HepG2 (cell line): ENCODE data around the gene CTDSP1. TPM values are rescaled to one million over a fixed set of nuclear protein-coding genes. Genes with fewer than 3 reads are reported as not detected.

Experiments
- BHLHE40 ChIP-seq: IDR thresholded peaks from 2 replicates; pipeline ENCODE4 v1.6.1; 2011; ENCODE audit warnings: low read length, improper control_type of control experiment
- CTCF ChIP-seq: sonication (generic); formaldehyde crosslinking; IDR thresholded peaks from 2 replicates; pipeline ENCODE4 v1.5.0; 2020; ENCODE audit warnings: mild to moderate bottlenecking, missing genetic modification reagents, moderate library complexity
- FIP1L1 ChIP-seq: fragments of 200-400 bp; formaldehyde crosslinking; IDR thresholded peaks from 2 replicates; pipeline ENCODE4 v1.6.1; 2018; ENCODE audit warnings: low read depth, mild to moderate bottlenecking, low read length, moderate library complexity, borderline replicate concordance; ENCODE audit not compliant: insufficient read depth
- GMEB1 ChIP-seq: sonication (generic); formaldehyde crosslinking; IDR thresholded peaks from 2 replicates; pipeline ENCODE4 v1.5.1; 2020; ENCODE audit warnings: missing genetic modification reagents, mild to moderate bottlenecking, borderline replicate concordance
- MIXL1 ChIP-seq: IDR thresholded peaks from 2 replicates; pipeline ENCODE4 v1.6.1; 2016
- MLX ChIP-seq: IDR thresholded peaks from 2 replicates; pipeline ENCODE4 v1.6.1; 2016
- NFIC ChIP-seq: IDR thresholded peaks from 2 replicates; pipeline ENCODE4 v1.6.1; 2012; ENCODE audit warnings: mild to moderate bottlenecking, low read length, inconsistent platforms
- PRMT3 ChIP-seq: sonication (generic); formaldehyde crosslinking; IDR thresholded peaks from 2 replicates; pipeline ENCODE4 v1.8.1; 2022; ENCODE audit warnings: low read depth, mild to moderate bottlenecking, moderate library complexity, missing genetic modification reagents, borderline replicate concordance
- RNF219 ChIP-seq: sonication (generic); formaldehyde crosslinking; IDR thresholded peaks from 2 replicates; pipeline ENCODE4 v1.5.0; 2020; ENCODE audit warnings: mild to moderate bottlenecking, missing genetic modification reagents
- TGIF2 ChIP-seq: IDR thresholded peaks from 2 replicates; pipeline ENCODE4 v1.6.1; 2016; ENCODE audit warnings: control low read depth, missing compliant biosample characterization
- ZKSCAN8 ChIP-seq: IDR thresholded peaks from 2 replicates; pipeline ENCODE4 v1.6.1; 2016; ENCODE audit warnings: borderline replicate concordance, missing genetic modification reagents, missing compliant biosample characterization
- ZNF407 ChIP-seq: sonication (generic); formaldehyde crosslinking; IDR thresholded peaks from one replicate; pipeline ENCODE4 v1.5.1; 2020; ENCODE audit warnings: mild to moderate bottlenecking, missing genetic modification reagents; ENCODE audit errors: not compliant biosample characterization
- ZNF782 ChIP-seq: sonication (generic); formaldehyde crosslinking; IDR thresholded peaks from 2 replicates; pipeline ENCODE4 v1.4.0; 2020; ENCODE audit warnings: missing genetic modification reagents, mild to moderate bottlenecking, borderline replicate concordance
- polyA plus RNA-seq, 8 experiments: library from polyadenylated mRNA; depleted of rRNA in 3 of 8; stranded (reverse) in 7 of 8; unstranded in 1 of 8; fragments of >200 nt; fragmentation: Illumina TruSeq in 4 of 8; extraction: Trizol in 4 of 8; gene quantifications; 2 replicates each; pipeline versions ENCODE4 v1.2.1 to v1.2.3, GENCODE V29; 2011 to 2016; ENCODE audit warnings: low read depth in 4 of 8, missing spikeins in 1 of 8, mixed read lengths in 1 of 8; ENCODE audit not compliant: insufficient read depth in 1 of 8
- total RNA-seq, 5 experiments: library from RNA; depleted of rRNA; stranded (reverse); fragments of >200 nt; fragmentation: Illumina TruSeq; extraction: Trizol; gene quantifications; 2 replicates each; pipeline ENCODE4 v1.2.3, GENCODE V29; 2016; ENCODE audit warnings: low read depth in 1 of 5

Gene CTDSP1
- total and polyA plus RNA-seq, 2 of the 13 experiments (the other 11 are each of a cell fraction or from before 2014, with no cell fraction given), result 91.0 to 268 TPM

- TF ChIP-seq MLX (CRISPR knock-in tag), result peak; percentile 94
- peak; percentile 66; the same call in 1 of the 2 replicates for TF ChIP-seq GMEB1
- TF ChIP-seq MIXL1, result peak; percentile 95
- peak; percentile 87; the same call in 1 of the 2 replicates for TF ChIP-seq PRMT3 (CRISPR knock-in tag)
- no peak for TF ChIP-seq FIP1L1
- no peak for TF ChIP-seq RNF219
- TF ChIP-seq ZKSCAN8 (CRISPR knock-in tag), result peak; percentile 96
- peak; percentile 22; the same call in 1 of the 2 replicates for TF ChIP-seq TGIF2 (CRISPR knock-in tag)
- TF ChIP-seq CTCF, result peak; percentile 36
- TF ChIP-seq ZNF407 (CRISPR knock-in tag), result no peak
- peak; percentile 87; the same call in 1 of the 2 replicates for TF ChIP-seq NFIC
- peak; percentile 69; the same call in 1 of the 2 replicates for TF ChIP-seq ZNF782 (CRISPR knock-in tag)
- peak; percentile 37; the same call in 1 of the 2 replicates for TF ChIP-seq BHLHE40
These were observed 45.2 kb downstream of the CTDSP1 start (continued) for GRCh38 chr2:218444692-218445357.
